Measurements from ENCODE around the gene SRGAP1. TPM values are rescaled to one million over a fixed set of nuclear protein-coding genes. Genes with fewer than 3 reads are reported as not detected.
A peak's percentile ranks its signal among the peaks of the same experiment; 100 is the strongest.

SRGAP1 gene
- total RNA-seq, 1 experiment from 2014 or later: 4.5 TPM

DNA sequence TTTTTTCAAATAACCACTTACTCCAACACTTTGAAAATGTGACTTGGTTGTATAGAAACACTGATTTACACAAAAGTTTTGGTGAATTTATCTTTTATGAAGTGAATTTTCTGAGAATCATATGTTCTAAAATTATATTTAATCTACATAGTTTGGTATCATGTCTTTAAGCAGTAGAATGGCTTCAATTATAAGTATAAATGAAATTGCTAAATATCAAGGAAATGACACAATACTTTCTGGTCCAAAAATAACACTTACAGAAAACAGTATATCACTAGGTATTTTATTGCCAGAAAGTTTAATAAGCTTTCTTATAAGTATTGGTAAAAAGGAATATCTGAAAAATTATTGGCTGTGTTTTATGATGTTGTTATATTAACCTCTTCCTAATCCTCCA is 90.9 kb downstream of the SRGAP1 start:
- no peak for DNase-seq (ENCODE audit: low read depth)

DNA sequence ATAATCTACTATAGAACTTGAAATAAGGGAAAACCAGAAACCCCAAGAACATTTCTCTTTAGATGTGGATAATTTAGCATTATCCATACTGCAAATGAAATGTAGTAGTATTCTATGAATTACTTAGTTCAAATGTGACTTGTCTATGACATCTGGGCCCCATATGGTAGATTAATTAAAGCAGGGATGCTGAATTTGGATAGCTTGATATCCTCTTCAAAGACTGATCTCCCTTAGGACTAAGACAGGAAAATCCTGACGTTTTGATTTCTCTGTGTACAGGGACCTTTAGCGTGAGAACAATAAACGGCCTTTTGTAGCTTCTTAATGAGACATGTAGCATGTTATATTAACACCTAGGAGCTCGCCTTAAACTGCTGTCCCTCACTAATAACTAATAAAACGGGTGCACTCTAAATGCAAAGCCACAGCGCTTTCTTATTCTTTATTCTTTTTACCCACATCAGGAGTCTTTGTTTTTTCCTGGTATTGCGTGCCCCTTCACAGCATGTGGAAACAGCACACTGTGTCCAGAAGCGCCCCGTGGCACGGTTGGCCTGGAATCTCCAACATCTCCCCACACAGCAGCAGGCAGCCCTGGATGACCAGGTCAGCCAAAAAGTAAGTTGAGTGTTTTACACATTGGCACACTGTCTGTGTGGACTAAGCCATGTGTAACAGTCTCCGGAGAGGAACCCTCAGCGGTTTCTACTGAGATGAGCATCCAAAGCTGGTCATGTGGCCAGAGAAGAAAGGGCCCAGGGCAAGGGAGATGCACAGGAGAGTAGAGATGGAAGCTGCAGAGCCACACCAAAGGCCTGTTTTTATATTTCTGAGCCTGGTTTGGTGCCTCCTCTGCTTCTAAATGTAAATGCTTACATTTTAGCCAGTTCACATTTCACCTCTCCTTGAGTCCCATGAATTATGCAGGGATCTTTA is 93.1 kb downstream of the SRGAP1 start:
- no peak for DNase-seq (ENCODE audit: low read depth)

GRCh38 chr12:63940310-63941005 is 96.0 kb downstream of the SRGAP1 start:
- peak; percentile 41 for DNase-seq (ENCODE audit: low read depth)

DNA sequence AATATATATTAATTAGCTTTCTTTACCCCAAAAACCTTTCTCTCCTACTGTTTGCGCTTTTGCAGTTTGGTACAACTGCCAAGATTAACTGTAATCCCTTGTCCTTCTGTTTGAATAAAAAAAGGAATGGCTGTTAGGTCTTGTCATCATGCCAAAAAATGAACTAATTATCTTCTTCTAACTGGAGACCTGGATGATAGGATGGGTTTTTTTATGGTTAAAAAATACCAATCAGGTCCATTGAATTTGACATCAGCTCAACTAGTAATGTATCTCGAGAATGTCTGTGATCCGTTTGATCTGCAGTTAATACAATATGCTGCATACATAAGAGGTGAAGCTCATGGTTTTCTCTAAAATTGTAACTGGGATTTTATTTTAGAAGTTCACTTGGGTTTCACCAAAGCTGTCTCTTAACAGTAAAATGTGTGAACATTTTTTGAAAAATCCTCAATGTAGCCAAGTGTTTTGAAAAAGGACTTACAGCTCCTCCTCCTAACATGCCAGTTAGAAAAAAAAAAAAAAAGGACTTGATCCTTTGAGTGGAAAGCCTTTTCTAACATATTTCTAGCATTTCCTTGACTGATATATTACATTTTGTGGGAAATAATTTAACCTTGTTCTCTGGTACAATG is 96.8 kb downstream of the SRGAP1 start:
- no peak for DNase-seq (ENCODE audit: low read depth)

GRCh38 chr12:63941879-63942278 is 97.4 kb downstream of the SRGAP1 start:
- no peak for DNase-seq (ENCODE audit: low read depth)

GRCh38 chr12:63942464-63943241 is 98.2 kb downstream of the SRGAP1 start:
- no peak for DNase-seq (ENCODE audit: low read depth)

- DNase-seq (ENCODE audit: low read depth): no peak
Measured at GRCh38 chr12:63944034-63944579, 99.6 kb downstream of the SRGAP1 start.

DNA sequence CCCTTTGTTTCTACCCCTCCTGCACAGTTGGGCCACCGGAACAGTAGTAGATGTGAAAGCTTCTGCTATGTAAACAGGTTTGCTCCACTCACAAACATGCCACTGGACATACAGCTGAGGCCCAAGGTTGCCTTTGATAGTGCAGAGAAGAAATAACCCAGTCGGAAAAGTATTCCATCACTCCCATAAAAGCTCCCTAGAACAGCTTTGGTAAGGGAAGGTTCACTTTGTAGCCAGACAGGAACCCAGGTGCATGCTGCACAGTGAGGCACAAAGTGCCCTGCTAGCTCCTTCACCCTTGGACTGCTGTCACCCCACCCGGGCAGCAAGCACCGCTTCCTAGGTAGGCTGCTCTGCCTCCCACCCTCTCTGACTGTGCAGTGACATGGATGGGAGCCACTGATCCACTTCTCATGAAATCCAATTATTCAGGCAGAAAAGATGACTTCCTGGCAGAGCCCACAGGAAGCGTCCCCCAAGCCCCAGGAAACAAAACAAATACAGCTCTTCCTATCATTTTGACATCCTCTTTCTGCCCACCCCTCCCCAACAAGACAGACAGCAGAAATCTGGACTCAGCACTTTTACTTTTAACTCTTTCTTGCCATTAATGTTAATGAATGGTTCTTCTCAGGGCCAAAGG is 100.2 kb downstream of the SRGAP1 start:
- DNase-seq (ENCODE audit: low read depth): no peak

DNA sequence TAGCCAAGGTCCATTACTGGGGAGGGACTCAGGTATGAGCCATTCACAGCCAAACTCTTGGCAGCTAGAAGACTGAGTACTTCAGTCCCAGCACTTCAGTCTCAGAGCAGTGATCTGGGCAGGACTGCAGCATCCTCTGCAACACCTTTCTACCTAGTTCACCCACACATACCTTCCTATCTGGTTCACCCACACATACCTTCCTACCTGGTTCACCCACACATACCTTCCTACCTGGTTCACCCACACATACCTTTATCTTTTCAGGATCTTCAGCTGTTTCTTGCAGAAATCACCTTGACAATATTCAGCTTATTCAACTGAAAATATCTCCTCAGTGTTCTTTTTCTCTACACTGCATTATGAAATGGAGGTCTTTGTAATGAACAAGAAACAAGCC is 101.3 kb downstream of the SRGAP1 start:
- no peak for DNase-seq (ENCODE audit: low read depth)

- DNase-seq (ENCODE audit: low read depth): peak; percentile 16
Measured at GRCh38 chr12:63948211-63948610, 103.7 kb downstream of the SRGAP1 start.

GRCh38 chr12:63949902-63950301 is 105.4 kb downstream of the SRGAP1 start:
- DNase-seq (ENCODE audit: low read depth): no peak

DNA sequence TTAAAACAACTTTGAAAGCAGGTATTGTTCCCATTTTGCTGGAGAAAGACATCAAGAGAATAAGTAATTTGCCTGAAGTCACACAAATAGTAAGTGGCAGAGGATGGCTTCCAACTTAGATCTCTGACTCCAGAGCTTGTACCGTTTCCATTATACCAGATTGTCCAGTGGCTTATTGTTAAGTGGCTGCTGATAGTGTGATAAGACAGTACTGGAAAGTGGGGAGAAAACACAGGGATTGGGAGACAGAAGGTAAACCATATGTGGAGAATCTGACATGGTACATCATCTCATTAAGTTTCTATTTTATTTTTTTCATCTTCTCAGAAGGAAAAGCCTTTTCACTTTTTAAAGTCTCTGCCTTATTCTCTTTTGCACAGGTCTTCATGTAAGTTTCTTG is 108.5 kb downstream of the SRGAP1 start:
- no peak for DNase-seq (ENCODE audit: low read depth)

- no peak for DNase-seq (ENCODE audit: low read depth)
Measured at GRCh38 chr12:63955831-63956666, 111.5 kb downstream of the SRGAP1 start.

GRCh38 chr12:63957496-63957895 is 113.0 kb downstream of the SRGAP1 start:
- DNase-seq (ENCODE audit: low read depth): no peak

DNA sequence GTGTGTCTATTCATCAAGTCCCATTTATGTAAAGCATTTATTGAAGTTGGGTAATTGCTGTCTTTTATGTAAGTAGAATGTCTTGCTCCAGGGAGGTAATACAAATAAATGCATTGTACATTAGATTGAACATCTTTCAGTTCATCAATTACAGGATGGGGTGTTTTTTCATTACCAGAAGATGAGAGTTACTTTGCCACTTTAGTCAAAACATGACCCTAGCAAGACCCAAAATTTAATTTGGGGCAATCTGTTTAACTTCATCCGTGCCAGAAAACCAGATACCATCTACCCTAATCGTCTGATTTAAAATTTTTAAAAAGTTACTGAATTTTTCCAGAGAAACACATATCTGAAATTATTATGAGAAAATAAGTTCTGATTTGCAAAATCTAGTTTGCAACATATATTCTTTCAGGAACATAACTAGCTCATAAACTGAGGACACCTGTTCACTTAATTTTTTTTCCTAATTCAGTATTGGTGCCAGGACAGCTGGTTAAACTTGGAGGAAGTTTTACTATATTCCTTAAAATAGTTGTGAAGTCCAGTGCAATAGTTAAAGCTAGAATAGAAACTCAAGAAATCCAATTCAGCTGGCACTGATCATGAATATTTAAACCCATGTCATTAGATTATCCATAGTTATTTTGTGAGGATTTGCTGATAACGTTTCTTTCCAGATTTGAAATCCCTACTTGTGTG is 114.5 kb downstream of the SRGAP1 start:
- DNase-seq (ENCODE audit: low read depth): no peak

DNA sequence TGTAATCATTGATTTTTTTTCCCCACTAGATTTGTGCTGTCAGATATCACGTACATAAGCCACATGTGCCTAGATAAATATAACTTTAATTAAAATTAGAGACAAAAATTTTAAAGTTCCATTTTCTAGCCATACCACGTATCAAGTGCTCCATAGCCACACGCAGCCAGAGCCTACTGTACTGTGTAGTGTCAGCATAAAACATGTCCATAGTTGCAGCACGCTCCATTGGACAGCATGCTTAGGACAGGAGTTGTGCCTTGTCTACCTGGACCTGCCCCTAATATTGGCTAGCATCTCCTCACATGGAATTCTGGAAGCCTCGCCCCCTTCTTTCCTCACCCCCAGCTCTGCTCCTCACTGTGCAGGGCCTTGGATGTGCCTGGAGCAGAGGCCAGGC is 116.5 kb downstream of the SRGAP1 start:
- DNase-seq (ENCODE audit: low read depth): no peak

DNA sequence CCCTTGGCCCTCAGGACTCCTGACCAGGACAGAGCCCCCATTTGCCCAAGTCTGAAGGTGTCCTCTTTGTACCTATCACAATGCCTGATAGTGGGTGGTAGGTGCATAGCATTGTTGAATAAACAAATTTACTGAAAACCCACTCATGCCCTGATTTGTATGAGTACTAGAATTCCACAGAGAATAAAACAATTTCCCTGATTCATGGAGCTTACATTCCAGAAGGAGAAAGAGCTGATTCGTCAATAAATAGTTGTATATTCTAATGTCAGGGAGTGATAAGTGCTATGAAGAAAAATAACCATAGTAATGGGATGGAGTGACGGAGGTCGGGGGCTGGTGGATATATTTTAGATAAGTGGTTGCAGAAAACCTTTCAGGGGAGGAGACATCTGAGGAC is 117.0 kb downstream of the SRGAP1 start:
- DNase-seq (ENCODE audit: low read depth): no peak

- no peak for DNase-seq (ENCODE audit: low read depth)
Measured at GRCh38 chr12:63963868-63964267, 119.4 kb downstream of the SRGAP1 start.

- DNase-seq (ENCODE audit: low read depth): no peak
Measured at GRCh38 chr12:63964301-63964700, 119.8 kb downstream of the SRGAP1 start.

Data from M059J (cell line).